SIG-M5 treated with dmso at 0.1 percent for 504 hours (cell line): ENCODE measurements around the gene IL1B.
A peak's percentile ranks its signal among the peaks of the same experiment; 100 is the strongest.

Experiments
- DNase-seq: peaks from one replicate; lab custom pipeline; 2025; ENCODE audit not compliant: unreplicated experiment; lab: John Stamatoyannopoulos, UW

Gene IL1B

DNA sequence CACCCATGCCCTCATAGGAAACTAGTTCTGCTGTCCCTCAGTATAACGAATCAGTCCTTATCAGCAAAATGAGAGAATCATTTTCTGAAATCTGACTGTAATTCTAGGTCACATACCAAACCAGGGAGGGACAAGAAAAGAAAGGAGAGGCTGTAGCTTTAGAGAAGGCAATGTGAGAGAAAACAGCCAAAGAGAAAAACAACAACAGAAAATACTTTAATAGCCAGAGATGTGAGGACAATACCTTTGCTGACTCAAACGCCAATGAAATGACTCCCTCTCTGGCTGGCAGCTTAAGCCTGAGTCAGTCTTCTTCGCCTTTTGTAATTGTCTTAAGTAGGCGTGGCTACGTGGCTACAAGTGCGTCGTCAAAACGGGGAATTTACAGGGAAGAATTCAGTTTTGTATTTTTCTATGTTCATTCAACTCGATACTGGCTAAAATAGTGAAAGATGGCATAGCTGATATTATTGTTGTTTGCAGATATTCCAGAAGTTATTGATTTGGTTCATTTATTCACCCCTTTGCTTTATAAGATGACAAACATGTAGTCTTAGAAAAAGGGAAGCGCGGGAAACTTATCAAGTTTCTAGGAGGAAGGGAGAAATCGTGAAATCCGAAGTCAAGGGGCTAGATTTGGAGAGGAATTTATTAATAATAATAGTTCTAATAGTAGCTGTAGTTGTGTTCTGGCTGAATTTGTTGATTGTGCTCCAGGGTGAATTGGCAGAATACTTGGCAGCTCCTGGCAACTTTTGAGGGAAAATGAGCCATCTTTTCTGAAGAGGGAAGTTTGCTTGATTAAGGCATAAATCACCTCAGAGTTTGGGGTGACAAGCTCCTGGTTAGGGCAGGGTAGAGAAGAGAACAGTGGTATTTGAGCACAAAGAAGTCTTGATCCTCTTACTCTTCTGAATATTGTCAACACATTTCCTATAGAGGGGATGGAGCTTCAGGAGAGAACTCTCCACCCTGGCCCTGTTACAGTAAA is 52.1 kb downstream of the IL1B start, which contains the start of gene IL1A:
TSS of gene IL1A (minus strand) at position 295 of the 991 bp plus-strand sequence. CDS start 723 bp downstream, outside the sequence.
- DNase-seq: peak; percentile 80

- DNase-seq: no peak
These were observed 53.3 kb downstream of the IL1B start for GRCh38 chr2:112783187-112783714.

GRCh38 chr2:112782234-112782799 is 54.3 kb downstream of the IL1B start:
- DNase-seq: no peak
